ENCODE measurements around the gene OR1L4.

Gene OR1L4

DNA sequence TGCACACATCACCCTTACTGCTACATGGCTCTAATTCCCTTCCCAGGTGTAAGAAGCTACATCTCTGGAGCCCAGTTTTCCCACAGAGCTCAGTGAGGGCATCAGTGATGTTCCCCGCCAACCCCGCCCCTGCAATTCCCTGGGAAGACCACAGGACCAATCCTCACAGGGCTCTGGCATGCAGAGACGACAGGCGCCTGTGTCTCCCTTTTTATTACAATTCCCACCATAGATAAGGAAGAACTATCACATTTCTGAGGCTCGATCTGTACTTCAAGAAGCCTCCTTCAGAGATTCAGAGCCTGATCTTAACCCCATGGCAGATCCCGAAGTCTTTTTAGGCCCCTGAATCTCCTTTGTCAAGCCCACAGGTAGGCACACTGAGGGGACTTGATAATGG lies 18.2 kb downstream of the OR1L4 start, which contains the start of gene OR1L6:
Gene OR1L6, plus strand, starts transcription at position 301 of the 400 bp plus-strand sequence. CDS start 7,545 bp downstream, outside the sequence.
- Mint-ChIP-seq H3K4me3 (no peak within 1 kb of the TSS), H3K36me3 (ENCODE audit: low read depth) (no peaks in the 10 kb centered on the region), H3K27ac (no peak within 1 kb of the TSS), H3K4me1 (no peaks in the 10 kb centered on the region), H3K9me3 (peaks cover 8% of the 10 kb centered on the region), H3K27me3 (ENCODE audit: low read depth) (peaks cover 15% of the 10 kb centered on the region)
- TF ChIP-seq, protein P1, sequence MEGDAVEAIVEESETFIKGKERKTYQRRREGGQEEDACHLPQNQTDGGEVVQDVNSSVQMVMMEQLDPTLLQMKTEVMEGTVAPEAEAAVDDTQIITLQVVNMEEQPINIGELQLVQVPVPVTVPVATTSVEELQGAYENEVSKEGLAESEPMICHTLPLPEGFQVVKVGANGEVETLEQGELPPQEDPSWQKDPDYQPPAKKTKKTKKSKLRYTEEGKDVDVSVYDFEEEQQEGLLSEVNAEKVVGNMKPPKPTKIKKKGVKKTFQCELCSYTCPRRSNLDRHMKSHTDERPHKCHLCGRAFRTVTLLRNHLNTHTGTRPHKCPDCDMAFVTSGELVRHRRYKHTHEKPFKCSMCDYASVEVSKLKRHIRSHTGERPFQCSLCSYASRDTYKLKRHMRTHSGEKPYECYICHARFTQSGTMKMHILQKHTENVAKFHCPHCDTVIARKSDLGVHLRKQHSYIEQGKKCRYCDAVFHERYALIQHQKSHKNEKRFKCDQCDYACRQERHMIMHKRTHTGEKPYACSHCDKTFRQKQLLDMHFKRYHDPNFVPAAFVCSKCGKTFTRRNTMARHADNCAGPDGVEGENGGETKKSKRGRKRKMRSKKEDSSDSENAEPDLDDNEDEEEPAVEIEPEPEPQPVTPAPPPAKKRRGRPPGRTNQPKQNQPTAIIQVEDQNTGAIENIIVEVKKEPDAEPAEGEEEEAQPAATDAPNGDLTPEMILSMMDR (IDR thresholded peaks at IDR 0.05; ENCODE audit: unreplicated experiment in 3 of 3), result no peak

DNA sequence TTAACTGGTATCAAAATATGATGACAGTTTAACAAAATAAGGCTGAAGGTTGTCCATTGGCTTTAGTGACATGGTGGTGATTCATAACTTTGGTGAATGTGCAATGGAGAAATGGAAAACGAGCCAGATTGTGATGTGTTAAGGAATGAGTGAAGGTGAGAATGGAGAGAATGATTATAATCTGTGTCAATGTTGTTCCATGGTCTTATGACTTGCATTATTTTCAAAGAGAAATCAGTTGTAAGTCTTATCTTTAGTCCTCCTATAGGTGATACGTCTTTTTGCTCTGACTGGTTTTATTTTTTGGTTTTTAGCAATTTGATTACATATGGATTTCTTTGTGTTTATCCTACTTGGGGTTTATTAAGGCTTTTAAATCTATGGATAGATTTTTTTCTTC lies 31.0 kb downstream of the OR1L4 start:
- Mint-ChIP-seq H3K27ac (no peak overlapping the region), H3K9me3 (peaks cover 26% of the 10 kb centered on the region), H3K27me3 (ENCODE audit: low read depth) (no peaks in the 10 kb centered on the region)

DNA sequence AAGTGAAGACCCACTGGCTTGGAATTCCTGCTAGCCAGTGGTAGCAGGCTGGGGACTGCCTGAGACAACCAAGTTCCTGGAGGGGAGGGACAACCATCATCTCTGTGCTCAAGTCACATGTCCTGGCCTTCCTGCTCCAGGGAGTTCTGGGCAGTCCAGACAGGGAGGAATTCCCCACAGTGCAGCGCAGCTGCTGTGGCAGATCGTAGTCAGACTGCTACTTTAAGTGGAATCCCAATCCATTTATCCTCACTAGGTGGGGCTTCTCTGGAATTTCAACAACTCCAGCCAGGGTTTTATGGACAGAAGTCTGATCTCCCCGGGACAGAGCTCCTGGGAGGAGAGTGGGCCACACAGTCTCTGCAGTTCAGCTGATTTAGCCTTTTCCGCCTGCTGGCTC lies 44.0 kb downstream of the OR1L4 start:
- peaks cover 29% of the 10 kb centered on the region for H3K9me3 Mint-ChIP-seq
- no peaks in the 10 kb centered on the region for H3K4me1 Mint-ChIP-seq
- H3K27me3 Mint-ChIP-seq (ENCODE audit: low read depth), result peaks cover 5% of the 10 kb centered on the region
- H3K27ac Mint-ChIP-seq, result no peak overlapping the region
- no peak overlapping the region for H3K4me3 Mint-ChIP-seq
- TF ChIP-seq, protein P1 (IDR thresholded peaks at IDR 0.05; ENCODE audit: unreplicated experiment in 3 of 3), result no peak
- H3K36me3 Mint-ChIP-seq (ENCODE audit: low read depth), result no peaks in the 10 kb centered on the region

More for the DNA sequence above, 31.0 kb downstream of the OR1L4 start:
- H3K4me3 Mint-ChIP-seq, result no peak overlapping the region
- TF ChIP-seq, protein P1 (IDR thresholded peaks at IDR 0.05; ENCODE audit: unreplicated experiment in 3 of 3), result no peak
- H3K36me3 Mint-ChIP-seq (ENCODE audit: low read depth), result no peaks in the 10 kb centered on the region
- no peaks in the 10 kb centered on the region for H3K4me1 Mint-ChIP-seq
